Measurements from ENCODE around the gene SPTBN5.
"Not testable (repeated sequence)": the region's sequence is repeated elsewhere in the genome, so short reads cannot be mapped to it uniquely, and the experiment has no call there.

Gene SPTBN5

GRCh38 chr15:41838400-41838897 lies 55.4 kb downstream of the SPTBN5 start, which contains the start of gene PLA2G4B:
PLA2G4B (plus strand) TSS chr15:41838847; CDS start chr15:41838914, 67 bp downstream.
- DNase-seq (ENCODE audit: extremely low read depth, low read depth) = no peak
- TF ChIP-seq CTCF (IDR thresholded peaks at IDR 0.05; ENCODE audit: low read depth, low read length, missing control alignments) = no peak

GRCh38 chr15:41836713-41837454 lies 57.0 kb downstream of the SPTBN5 start:
- H3K4me3 ChIP-seq (replicated peaks; ENCODE audit: low read depth, low read length) = no peak overlapping the region
- DNase-seq (ENCODE audit: extremely low read depth, low read depth) = no peak
- no peak for TF ChIP-seq CTCF (IDR thresholded peaks at IDR 0.05; ENCODE audit: low read depth, low read length, missing control alignments)

More at GRCh38 chr15:41838400-41838897, 55.4 kb downstream of the SPTBN5 start, which contains the start of gene PLA2G4B:
- no peak within 1 kb of the TSS for H3K4me3 ChIP-seq (replicated peaks; ENCODE audit: low read depth, low read length)

- DNase-seq (ENCODE audit: extremely low read depth, low read depth) = no peak
- H3K4me3 ChIP-seq (replicated peaks; ENCODE audit: low read depth, low read length) = no peak overlapping the region
- no peak for TF ChIP-seq CTCF (IDR thresholded peaks at IDR 0.05; ENCODE audit: low read depth, low read length, missing control alignments)
Measured at GRCh38 chr15:41836073-41836472, 57.8 kb downstream of the SPTBN5 start.

- no peak overlapping the region for H3K4me3 ChIP-seq (replicated peaks; ENCODE audit: low read depth, low read length)
- TF ChIP-seq CTCF (IDR thresholded peaks at IDR 0.05; ENCODE audit: low read depth, low read length, missing control alignments) = no peak
- DNase-seq (ENCODE audit: extremely low read depth, low read depth) = no peak
Measured at GRCh38 chr15:41834096-41834495, 59.8 kb downstream of the SPTBN5 start.

- no peak overlapping the region for H3K4me3 ChIP-seq (replicated peaks; ENCODE audit: low read depth, low read length)
Measured at GRCh38 chr15:41832875-41833274, 61.0 kb downstream of the SPTBN5 start.

GRCh38 chr15:41832208-41832607 lies 61.6 kb downstream of the SPTBN5 start:
- no peak overlapping the region for H3K4me3 ChIP-seq (replicated peaks; ENCODE audit: low read depth, low read length)
- DNase-seq (ENCODE audit: extremely low read depth, low read depth) = no peak
- TF ChIP-seq CTCF (IDR thresholded peaks at IDR 0.05; ENCODE audit: low read depth, low read length, missing control alignments) = no peak

More at GRCh38 chr15:41832875-41833274, 61.0 kb downstream of the SPTBN5 start:
- no peak for TF ChIP-seq CTCF (IDR thresholded peaks at IDR 0.05; ENCODE audit: low read depth, low read length, missing control alignments)
- no peak for DNase-seq (ENCODE audit: extremely low read depth, low read depth)

GRCh38 chr15:41831291-41831690 lies 62.6 kb downstream of the SPTBN5 start:
- DNase-seq (ENCODE audit: extremely low read depth, low read depth); H3K4me3 ChIP-seq (replicated peaks; ENCODE audit: low read depth, low read length): not testable (repeated sequence)
